Measurements from ENCODE around the gene APOL5.
"Not testable (repeated sequence)": the region's sequence is repeated elsewhere in the genome, so short reads cannot be mapped to it uniquely, and the experiment has no call there.

APOL5 gene, protein sequence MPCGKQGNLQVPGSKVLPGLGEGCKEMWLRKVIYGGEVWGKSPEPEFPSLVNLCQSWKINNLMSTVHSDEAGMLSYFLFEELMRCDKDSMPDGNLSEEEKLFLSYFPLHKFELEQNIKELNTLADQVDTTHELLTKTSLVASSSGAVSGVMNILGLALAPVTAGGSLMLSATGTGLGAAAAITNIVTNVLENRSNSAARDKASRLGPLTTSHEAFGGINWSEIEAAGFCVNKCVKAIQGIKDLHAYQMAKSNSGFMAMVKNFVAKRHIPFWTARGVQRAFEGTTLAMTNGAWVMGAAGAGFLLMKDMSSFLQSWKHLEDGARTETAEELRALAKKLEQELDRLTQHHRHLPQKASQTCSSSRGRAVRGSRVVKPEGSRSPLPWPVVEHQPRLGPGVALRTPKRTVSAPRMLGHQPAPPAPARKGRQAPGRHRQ

DNA sequence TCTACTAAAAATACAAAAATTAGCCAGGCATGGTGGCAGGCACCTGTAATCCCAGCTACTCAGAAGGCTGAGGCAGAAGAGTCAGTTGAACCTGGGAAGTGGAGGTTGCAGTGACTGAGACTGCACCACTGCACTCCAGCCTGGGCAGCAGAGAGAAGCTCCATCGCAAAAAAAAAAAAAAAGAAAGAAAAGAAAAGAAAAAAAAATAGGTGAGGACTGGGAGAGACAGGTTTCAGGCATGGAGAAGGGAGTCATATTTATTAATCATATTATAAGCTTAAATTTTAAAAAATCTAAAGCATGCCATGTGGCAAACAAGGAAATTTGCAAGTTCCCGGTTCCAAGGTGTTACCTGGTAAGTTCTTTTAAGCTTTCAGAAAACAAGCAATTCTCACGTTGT, at the start of gene APOL5:
Gene APOL5, plus strand, starts transcription at position 301 of the 400 bp plus-strand sequence. Its CDS starts 0 bp downstream, at position 301.
- Histone ChIP-seq H3K9me3 (peaks cover 0 to 4% (median 0%) of the 10 kb centered on the region in 3 donors), H3K27me3 (peaks cover 0 to 7% of the 10 kb centered on the region in 2 donors), H3K4me1 (no peaks in the 10 kb centered on the region), H3K27ac (no peak within 1 kb of the TSS), H3K4me3 (no peak within 1 kb of the TSS), H3K36me3 (no peaks in the 10 kb centered on the region)
- no peak for DNase-seq
- no peak for TF ChIP-seq CTCF (IDR thresholded peaks at IDR 0.05)
- intact Hi-C loops (cut with DNase I; ENCODE audit: low total_unique reads) = no loop called here

DNA sequence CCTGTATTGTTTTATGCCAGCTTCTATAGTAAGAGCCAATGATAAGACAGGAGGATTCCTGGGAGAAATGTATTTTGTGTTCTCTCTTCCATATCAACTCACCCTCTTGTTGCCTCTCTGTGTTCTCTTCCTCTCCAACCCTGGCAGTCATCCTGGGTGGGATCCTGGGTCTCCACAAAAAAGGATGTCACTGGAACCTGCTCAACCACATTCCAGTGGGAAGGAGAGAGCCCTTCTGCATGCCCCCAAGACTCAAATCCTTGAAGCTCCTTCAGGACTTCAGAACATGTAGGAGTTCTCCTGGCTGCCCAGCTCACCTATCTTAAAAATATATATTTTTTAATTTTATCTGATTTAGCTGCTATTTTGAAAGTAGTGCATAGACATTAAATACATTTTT, 43.3 kb upstream of the APOL5 start:
- no peak overlapping the region for H3K4me3 ChIP-seq
- no peak for DNase-seq
- no peaks in the 10 kb centered on the region for H3K9me3 ChIP-seq
- no peaks in the 10 kb centered on the region for H3K27me3 ChIP-seq
- no peak for TF ChIP-seq CTCF (IDR thresholded peaks at IDR 0.05)
- H3K4me1 ChIP-seq = peaks cover 0 to 6% (median 0%) of the 10 kb centered on the region in 4 donors
- no peak overlapping the region for H3K27ac ChIP-seq
- no peaks in the 10 kb centered on the region for H3K36me3 ChIP-seq
- intact Hi-C loops (cut with DNase I; ENCODE audit: low total_unique reads) = no loop called here

DNA sequence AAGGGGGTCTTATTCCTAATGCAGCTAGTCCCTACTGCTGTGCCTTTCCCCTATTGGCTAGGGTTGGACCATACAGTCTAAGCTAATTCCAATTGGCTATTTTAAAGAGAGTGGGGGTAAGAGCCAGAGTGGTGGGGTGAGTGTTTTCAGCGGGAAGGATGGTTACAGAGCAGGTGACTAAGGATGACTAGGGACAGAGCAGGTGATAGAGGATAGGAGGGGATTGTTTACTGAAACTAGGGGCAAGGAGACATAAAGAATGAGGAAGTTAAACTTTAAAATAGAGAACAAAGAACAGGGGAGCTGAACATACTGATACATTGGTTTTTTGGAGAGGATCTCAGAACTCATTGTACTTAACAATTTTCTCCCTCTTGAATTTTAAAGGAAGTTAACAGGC, 41.6 kb upstream of the APOL5 start:
- H3K4me1 ChIP-seq; H3K4me3 ChIP-seq; H3K36me3 ChIP-seq; H3K9me3 ChIP-seq; DNase-seq; H3K27me3 ChIP-seq; H3K27ac ChIP-seq; intact Hi-C loops (cut with DNase I; ENCODE audit: low total_unique reads): not testable (repeated sequence)

GRCh38 chr22:35677460-35678187, 40.0 kb upstream of the APOL5 start:
- TF ChIP-seq CTCF (IDR thresholded peaks at IDR 0.05) = no peak
- Histone ChIP-seq H3K27ac (no peak overlapping the region), H3K27me3 (no peaks in the 10 kb centered on the region), H3K4me3 (no peak overlapping the region), H3K9me3 (no peaks in the 10 kb centered on the region), H3K36me3 (no peaks in the 10 kb centered on the region), H3K4me1 (no peaks in the 10 kb centered on the region)
- intact Hi-C loops (cut with DNase I; ENCODE audit: low total_unique reads) = no loop called here
- no peak for DNase-seq

- DNase-seq = no peak
- H3K4me3 ChIP-seq = no peak overlapping the region
- H3K27ac ChIP-seq = no peak overlapping the region
- H3K36me3 ChIP-seq = no peaks in the 10 kb centered on the region
- TF ChIP-seq CTCF (IDR thresholded peaks at IDR 0.05) = no peak
- no peaks in the 10 kb centered on the region for H3K4me1 ChIP-seq
- no peaks in the 10 kb centered on the region for H3K9me3 ChIP-seq
- H3K27me3 ChIP-seq = no peaks in the 10 kb centered on the region
- intact Hi-C loops (cut with DNase I; ENCODE audit: low total_unique reads) = no loop called here
Observed at GRCh38 chr22:35678836-35679235, 38.8 kb upstream of the APOL5 start.

DNA sequence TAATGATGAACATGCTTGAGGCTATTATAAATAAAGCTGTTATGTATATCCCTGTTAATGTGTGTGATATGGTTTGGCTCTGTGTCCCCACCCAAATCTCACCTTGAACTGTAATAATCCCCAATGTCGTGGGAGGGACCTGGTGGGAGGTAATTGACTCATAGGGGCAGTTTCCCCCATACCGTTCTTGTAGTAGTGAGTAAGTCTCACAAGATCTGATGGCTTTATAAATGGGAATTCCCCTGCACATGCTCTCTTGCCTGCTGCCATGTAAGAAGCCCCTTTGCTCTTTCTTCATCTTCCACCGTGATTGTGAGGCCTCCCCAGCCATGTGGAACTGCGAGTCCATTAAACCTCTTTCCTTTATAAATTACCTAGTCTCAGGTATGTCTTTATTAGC, 38.2 kb upstream of the APOL5 start:
- H3K27me3 ChIP-seq; H3K4me3 ChIP-seq; H3K27ac ChIP-seq; H3K4me1 ChIP-seq; DNase-seq; H3K36me3 ChIP-seq; H3K9me3 ChIP-seq; intact Hi-C loops (cut with DNase I; ENCODE audit: low total_unique reads): not testable (repeated sequence)

All from tibial artery (tissue), 4 donors.